NCI-H128 (cell line): ENCODE results near the gene PML.
"Not testable (repeated sequence)": the region's sequence is repeated elsewhere in the genome, so short reads cannot be mapped to it uniquely, and the experiment has no call there.

ENCODE experiments used
- DNase-seq: peaks from one replicate; lab custom pipeline; 2025; ENCODE audit not compliant: unreplicated experiment; lab: John Stamatoyannopoulos, UW

Gene PML

DNA sequence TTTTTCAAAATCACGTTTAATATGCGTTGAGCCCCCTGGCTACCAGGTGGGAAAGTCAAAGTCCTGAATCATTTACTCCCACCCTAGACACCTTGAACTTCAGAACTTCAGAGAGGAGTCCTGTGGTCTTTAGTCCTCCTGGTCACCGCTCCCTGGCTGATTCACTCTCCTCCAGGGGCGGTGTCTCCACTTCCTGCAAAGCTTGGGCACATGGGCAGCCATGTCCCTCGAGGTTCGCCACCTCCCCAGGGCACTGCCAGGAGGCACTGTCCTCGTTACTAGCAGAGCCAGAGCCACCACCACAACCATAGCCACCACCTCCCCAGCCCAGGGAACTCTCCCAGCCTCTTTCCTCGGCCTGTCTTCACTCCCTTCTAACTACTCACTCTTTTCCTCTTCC is 37.2 kb upstream of the PML start:
- no peak for DNase-seq

DNA sequence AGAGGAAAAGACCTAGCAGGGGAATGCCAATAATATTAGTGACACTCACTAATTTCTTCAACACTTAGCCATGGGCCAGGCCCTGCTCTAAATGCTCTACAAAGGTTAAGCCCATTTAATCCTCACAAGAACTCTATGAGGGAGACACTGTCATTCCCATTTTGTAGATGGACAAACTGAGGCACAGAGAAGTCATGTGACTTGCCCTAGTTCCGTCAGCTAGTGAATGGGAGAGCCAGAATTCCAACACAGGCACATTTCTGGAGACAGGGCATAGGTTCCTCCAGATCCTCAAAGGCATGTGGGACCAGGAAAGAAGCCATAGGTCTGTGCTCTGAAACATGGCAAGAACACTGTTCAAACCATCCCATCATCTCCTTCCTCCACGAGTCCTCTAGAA is 36.7 kb upstream of the PML start:
- no peak for DNase-seq

DNA sequence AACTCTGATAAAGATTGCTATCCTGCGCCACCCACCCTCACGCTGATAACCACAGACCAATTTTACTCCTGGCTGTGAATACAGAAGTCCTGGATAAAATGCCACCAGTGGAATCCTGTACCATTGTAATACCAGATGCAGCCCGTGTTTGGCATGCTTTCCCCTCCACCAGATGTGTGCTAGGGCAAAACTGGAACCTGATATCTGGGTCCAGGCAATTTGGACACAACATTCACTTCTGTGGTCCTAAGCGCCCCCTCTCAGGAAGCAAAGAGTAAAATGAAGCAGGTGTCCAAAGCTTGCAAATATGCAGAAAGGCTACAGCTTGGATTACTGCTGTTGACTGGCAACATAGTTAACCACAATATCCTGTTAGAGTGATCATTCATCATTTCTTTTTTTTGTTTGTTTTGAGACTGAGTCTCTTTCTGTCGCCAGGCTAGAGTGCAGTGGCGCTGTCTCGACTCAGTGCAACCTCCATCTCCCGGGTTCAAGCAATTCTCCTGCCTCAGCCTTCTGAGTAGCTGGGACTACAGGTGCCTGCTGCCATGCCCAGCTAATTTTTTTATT is 35.4 kb upstream of the PML start:
- no peak for DNase-seq

DNA sequence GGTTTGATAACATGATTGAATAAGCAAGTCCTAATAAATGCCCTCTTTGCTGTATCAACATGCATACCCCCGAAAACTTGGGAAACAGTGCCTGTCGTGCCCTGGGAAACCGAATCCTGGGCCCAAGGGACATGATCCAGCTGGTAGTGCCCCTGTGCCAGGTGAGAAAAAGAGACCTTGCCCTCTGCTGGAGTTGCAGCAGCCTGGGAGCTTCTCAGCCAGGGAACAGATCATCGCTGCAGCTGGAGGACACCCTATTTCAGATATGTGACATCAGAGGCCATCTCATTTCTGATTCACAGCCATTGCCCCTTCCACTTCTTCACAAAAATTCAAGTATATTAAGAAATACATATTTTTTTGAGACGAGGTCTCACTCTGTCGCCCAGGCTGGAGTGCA is 34.7 kb upstream of the PML start:
- no peak for DNase-seq

DNA sequence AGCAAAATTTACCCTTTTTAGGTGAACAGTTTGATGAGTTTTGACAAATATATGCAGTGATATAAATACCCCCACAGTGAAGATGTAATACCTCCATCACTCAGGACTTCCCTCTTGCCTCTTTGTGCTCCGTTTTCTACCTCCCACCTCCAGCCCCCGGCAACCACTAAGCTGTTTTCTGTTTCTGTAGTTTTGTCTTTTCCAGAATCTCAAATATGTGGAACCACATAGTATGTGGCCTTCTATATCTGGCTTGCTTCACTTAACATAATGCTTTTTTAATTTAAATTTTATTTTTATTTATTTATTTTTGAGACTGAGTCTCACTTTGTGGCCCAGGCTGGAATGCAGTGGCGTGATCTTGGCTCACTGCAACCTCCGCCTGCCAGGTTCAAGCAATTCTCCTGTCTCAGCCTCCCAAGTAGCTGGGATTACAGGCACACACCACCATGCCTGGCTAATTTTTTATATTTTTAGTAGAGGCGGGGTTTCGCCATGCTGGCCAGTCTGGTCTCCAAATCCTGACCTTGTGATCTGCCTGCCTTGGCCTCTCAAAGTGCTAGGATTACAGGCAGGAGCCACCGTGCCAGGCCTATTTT is 33.9 kb upstream of the PML start:
- DNase-seq = not testable (repeated sequence)

DNA sequence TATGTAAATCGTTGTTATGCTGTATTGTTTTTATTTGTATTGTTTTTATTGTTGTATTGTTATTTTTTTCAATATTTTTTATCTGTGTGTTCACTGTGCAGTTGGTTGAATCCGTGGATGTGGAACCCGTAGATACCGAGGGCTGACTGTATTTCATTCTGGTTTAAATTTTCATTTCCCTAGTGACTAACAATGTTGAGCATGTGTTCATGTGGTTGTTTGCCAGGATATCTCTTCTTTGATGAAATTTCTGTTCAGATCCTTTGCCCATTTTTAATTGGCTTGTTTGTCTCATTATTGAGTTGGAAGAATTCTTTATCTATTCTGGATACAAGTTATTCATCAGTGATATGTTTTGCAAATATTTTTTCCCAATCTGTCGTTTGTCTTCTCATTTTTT is 32.1 kb upstream of the PML start:
- DNase-seq = no peak

DNA sequence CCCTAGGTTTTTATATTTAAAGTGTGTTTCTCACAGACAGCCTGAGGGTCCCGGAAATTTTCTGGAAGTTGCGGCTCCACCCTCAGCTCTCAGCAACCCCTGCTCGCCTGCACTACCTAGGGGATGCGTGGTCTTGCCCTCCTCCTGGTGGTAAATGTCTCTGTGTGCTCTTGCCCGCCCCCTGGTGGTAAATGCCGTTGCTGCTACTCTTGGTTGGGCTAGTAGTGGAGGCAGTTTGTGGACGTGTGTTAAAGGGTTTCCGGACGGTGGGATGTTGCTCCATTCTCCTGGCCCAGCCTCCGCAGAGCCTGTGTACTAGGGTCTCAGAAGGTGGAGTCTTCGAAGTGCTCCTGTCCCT is 29.8 kb upstream of the PML start:
- DNase-seq = no peak

DNA sequence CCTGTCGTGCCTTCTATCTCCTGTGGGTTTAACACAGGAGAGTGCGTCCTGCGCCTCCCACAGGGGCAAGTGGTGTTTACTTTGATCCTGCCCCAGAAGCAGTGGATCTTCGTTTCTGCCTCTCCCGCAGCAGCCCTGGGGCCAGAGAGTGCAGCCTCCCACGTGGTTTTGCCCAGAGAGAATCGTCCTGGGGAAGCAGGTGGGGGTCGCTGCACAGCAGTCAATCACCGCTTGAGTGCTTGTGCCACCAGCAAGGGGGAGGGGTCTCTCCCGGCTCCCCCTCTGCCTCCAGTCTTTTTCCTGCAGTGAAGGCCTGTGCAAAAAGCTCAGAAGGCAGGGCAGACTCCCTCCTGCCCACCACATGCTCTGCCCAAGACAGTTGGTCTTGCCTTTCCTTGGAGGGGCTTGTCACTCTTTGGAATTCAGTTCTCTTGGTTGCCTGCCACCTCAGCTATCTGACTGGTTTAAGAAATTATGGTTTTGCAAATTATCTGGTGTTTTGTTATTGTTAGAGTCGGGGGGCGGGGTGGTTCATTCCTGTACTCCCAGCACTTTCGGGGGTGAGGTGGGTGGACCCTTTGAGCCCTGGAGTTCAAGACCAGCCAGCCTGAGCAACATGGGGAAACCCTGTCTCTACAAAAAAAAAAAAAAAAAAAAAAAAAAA is 29.3 kb upstream of the PML start:
- no peak for DNase-seq

DNA sequence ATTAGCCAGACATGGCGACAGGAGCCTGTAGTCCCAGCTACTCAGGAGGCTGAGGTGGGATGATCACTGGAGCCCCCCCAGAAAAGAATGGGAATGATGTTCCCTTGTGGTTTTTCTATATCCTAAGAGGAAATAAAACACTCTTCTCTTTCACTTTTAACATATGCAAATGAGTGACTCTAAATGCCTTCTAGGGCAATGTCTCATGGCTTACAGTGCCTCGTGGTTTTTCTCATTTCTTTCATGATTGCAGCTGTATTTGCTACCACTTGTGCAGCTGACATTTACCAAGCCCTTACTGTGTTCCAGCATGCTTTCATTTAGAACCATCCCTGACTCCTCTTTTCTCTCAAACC is 28.8 kb upstream of the PML start:
- DNase-seq = no peak

DNA sequence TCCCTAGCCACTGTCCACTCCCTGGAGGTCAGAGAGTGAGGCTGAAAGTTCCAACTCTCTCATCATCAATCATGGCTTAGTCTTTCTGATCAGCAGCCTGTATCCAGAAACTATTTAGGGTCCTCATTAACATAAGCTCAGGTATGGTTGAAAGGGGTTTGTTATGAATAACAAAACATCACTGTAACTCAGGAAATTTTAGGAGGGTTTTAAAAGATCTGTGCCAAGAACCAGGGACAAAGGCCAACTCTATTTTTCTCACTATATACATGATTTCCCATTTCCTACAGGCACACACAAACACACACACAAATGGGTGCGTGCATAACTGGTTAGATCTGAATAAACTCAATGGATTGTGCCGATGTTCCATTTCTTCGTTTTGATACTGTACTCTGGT is 26.1 kb upstream of the PML start:
- DNase-seq = no peak

DNA sequence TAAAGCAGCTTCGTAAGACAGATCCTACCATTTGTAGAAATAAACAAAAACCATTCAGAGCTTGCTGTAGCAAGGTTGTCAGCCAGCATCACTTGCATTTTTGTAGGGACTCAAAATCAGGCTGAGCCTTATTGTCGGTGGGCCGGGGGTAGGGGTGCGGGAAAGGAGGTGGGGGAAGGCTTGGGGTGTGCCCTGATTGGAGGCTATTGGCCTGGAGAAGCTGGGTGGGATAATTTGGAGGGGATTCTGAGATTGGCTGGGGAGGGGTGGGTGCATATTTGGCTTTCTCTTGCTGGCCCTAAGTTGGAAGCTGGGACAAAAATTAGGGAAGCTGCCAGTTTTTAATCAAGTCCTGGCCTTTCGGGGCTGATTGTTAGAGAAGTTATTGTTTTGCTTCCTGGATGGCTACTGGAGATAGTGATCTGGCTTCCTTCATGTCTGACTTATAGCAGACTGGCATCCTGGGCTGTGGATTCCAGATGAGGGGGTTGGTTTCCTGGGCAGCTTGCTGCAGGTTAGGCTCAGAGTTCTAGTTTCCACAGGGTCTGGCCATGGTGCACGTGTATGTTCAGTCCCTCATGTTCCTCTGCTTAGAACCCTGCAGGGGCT is 25.3 kb upstream of the PML start:
- DNase-seq = no peak

DNA sequence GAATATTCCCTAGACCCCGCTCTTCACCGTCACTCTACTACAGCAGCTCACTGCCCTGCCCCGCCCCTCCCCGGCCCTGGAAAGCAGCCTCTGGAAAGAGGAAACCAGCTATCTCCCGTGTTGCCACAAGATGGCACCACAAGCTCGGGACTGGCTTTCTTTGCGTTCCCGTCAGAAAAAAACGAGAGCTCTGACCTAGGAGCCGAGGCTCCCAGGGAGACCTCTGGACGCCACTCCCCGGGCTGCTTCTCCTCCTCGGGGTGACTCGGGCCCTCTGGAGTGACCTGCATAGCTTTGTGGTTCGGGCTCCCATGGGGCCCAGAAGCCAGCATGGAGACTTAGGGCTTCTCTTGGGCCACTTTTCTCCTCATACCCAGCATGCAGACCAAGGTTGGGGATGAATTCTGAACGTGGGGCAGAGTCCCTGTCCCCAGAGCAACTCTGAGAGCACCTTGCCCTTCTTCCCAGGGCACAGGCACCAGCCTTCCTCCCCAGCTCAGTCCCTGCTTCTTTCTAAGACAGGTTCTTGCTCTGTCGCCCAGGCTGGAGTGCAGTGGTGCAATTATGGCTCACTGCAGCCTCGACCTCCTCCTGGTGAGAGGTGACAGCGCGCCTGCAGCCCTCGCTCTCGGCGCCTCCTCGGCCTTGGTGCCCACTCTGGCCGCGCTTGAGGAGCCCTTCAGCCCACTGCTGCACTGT is 21.4 kb upstream of the PML start:
- peak; percentile 72 for DNase-seq

DNA sequence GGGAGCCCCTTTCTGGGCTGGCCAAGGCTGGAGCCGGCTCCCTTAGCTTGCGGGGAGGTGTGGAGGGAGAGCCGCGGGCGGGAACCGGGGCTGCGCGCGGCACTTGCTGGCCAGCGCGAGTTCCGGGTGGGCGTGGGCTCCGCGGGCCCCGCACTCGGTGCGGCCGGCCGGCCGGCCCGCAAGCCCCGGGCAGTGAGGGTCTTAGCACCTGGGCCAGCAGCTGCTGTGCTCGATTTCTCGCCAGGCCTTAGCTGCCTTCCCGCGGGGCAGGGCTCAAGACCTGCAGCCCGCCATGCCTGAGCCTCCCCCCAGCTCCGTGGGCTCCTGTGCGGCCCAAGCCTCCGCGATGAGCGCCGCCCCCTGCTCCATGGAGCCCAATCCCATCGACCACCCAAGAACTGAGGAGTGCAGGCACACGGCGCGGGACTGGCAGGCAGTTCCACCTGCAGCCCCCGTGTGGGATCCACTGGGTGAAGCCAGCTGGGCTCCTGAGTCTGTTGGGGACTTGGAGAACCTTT is 20.8 kb upstream of the PML start:
- not testable (repeated sequence) for DNase-seq

DNA sequence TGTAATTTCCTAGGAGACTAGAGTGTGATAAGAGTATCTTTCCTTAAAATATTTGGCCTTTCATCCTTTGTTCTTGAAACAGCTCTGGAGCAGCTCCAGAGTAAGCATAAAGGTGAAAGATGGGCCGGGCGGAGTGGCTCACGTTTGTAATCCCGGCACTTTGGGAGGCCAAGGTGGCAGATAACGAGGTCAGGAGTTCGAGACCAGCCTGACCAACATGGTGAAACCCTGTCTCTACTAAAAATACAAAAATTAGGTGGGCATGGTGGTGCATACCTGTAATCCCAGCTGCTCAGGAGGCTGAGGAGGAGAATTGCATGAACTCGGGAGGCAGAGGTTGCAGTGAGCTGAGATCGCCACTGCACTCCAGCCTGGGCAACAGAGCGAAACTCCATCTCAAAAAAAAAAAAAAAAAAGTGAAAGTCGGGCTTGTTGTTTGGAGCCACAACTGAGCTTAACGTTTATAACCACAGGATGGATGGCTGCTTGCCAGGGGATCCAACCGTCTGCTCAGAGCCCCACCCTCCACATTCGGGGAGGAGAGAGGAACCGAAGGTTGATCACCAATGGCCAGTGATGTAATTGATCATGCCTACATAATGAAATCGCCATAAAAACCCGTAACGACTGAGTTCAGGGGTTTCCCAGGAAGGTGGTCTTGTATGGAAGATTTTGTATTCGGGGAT is 18.9 kb upstream of the PML start:
- DNase-seq = not testable (repeated sequence)

DNA sequence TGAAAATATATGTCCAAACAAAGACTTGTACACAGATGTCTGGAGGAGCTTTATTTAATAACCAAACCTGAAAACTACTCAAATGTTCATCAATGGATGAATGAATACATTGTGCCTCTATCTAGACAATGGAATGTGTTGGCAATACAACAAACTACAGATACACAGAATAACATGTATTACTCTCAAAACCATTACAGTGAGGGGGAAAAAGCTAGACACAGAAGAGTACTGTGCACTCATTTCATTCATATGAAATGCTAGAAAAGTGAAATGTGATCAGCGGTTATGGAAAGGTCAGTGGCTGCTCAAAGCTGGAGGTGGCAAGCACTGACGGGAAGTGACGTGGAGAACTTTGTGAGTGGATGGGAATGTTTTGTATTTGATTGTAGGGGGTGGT is 15.6 kb upstream of the PML start:
- DNase-seq = no peak

DNA sequence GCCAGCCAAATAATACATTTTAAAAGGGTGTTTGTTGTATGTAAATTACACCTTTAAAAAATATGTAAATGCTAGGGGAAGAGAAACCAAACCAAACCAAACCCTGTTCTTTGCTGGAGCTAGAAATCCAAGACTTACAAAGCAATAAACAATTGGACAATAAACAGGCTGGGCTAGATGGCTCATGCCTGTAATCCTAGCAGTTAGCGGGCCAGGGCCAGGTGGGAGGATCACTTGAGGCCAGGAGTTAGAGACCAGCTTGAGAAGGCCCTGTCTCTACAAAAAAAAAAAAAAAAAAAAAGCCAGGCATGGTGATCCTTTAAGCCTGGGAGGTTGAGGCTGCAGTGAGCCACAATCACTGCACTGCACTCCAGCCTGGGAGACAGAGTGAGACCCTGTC is 14.9 kb upstream of the PML start:
- DNase-seq = no peak

DNA sequence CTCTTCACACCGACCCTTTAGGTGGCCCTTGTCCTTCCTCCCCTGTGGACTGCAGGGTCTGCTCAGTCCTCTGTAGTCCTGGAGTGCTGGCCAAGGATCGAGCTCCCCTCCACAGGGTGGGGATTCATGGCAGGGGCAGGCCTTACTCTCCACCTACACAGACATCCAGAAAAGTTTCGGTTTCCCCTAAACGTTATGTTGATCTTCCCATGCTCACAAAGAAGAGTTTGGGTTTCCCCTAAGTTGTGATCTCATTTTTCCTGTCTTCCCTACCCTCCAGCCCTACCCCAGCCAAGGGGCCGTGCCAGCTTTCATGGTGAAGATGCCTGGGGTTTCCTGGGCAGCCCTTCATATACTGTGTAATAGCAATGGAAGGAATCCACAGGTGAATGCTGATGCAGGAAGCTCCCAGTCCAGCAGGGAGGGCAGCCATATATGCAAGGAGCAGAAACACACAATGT is 12.7 kb upstream of the PML start:
- DNase-seq = no peak

DNA sequence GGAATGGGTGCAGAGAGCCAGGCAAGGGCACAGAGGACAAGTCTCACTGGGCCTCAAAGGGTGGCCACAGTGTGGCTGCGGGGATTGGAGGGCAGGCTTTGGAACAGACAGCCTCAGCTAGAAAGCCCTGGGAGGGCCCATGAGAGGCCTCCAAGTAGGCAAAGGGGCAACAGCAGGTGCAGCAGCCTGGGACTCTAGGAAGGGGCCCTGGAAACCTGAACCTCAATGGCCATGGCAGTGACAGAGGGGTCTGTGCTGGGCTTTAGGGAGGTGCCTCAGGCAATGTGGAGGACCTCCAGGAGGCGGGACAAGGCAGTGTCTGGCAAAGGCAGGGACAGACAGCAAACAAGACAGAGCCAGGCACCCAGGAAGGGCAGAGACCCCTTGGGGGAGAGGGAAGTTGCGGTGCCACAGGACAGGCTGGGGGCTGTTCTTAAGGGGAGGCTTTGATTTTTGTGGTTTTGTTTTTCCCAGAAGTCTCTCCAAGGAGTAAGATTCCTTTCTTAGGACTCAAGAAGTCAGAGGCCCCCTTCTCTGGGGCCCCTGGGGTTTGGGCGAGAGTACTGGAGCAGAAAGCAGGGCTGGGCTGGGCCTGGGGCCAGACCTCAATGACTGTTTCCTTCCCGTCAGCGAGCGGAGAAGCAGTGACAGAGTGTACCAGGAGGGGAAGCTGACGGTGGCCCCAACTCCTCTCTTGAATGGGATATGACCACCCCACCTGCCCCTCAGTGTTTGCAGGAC is 12.1 kb upstream of the PML start:
- DNase-seq = no peak

DNA sequence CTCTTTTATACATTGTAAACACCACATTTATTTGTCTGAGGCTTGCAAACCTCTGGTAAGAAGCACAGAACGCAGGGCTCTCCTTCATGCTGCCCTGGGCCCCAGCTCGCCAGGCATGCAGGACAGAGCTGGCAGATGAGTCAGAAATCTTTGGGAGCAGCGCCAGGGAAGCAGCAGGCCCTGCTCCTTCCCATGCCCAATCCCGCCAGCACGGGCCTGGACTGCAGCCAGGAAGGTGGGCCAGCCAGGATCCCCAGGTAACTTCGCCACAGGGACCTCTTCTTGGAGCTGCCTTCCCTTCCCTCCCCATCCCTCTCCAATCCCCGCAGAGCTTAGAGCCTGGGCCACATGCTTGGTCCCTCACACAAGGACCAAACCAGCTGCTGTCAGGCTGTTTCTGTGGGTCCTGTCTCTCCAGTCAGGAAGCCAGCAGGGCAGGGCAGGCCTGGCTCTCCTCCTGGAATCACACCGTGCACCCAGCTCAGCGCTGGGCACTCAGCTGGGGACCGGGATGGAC is 11.2 kb upstream of the PML start:
- no peak for DNase-seq

DNA sequence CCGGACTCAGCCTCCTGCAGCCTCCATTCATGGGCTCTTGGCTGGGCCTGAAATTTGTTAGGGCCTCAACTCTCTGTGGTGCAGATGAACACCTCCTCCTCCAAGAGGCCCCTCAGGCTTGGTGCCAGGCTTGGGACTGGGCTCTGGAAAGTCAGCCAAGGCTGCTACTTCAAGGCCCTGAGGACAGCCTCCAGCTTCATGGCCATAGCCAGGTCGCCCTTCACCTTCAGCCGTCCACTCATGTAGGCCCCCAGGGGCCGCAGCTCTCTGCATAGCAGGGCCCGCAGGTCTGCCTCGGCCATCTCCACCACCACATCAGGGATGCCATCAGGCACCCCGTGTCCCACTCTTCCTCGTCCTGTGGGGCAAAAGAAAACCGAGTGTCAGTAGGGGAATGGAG is 10.7 kb upstream of the PML start:
- DNase-seq = no peak
